HepG2 (cell line): ENCODE data around the gene WNT10A. TPM values are rescaled to one million over a fixed set of nuclear protein-coding genes. Genes with fewer than 3 reads are reported as not detected.
A peak's percentile ranks its signal among the peaks of the same experiment; 100 is the strongest.

Experiments used
- CREB1 ChIP-seq, 2 experiments: fragments of 450-650 bp in 1 of 2; IDR thresholded peaks; 2 replicates each; pipeline ENCODE4 v1.6.1; 2016 to 2017; ENCODE audit warnings: control low read depth in 1 of 2, mild to moderate bottlenecking in 1 of 2, missing compliant biosample characterization in 1 of 2, missing genetic modification characterization in 1 of 2
- DR1 ChIP-seq: sonication (generic); formaldehyde crosslinking; IDR thresholded peaks from 2 replicates; pipeline ENCODE4 v1.8.0; 2021; ENCODE audit warnings: mild to moderate bottlenecking, missing genetic modification reagents, inconsistent platforms
- ELF1 ChIP-seq: sonication (generic); formaldehyde crosslinking; IDR thresholded peaks from 2 replicates; pipeline ENCODE4 v1.4.0; 2020; ENCODE audit warnings: missing genetic modification reagents
- ETV5 ChIP-seq: IDR thresholded peaks from 2 replicates; pipeline ENCODE4 v1.6.1; 2018; ENCODE audit warnings: missing biosample characterization, missing genetic modification reagents, inconsistent platforms, borderline replicate concordance
- EZH2 ChIP-seq: conservative IDR thresholded peaks from 2 replicates; pipeline ENCODE4 v1.6.1; 2012; ENCODE audit warnings: mild to moderate bottlenecking, low read depth, low read length, moderate library complexity
- FOXC1 ChIP-seq: sonication (generic); formaldehyde crosslinking; IDR thresholded peaks from 2 replicates; pipeline ENCODE4 v1.8.0; 2022; ENCODE audit warnings: mild to moderate bottlenecking, missing genetic modification reagents, borderline replicate concordance
- KDM4B ChIP-seq: sonication (generic); formaldehyde crosslinking; IDR thresholded peaks from 2 replicates; pipeline ENCODE4 v1.4.0; 2020; ENCODE audit warnings: missing genetic modification reagents
- KDM6A ChIP-seq: IDR thresholded peaks from 2 replicates; pipeline ENCODE4 v1.6.1; 2016; ENCODE audit warnings: low read depth
- MBNL3 ChIP-seq: fragments of 250-450 bp; sonication (Bioruptor Pico); conservative IDR thresholded peaks from 2 replicates; pipeline ENCODE4 v1.8.0; 2022; ENCODE audit warnings: mild to moderate bottlenecking, inconsistent platforms
- MIER2 ChIP-seq: IDR thresholded peaks from 2 replicates; pipeline ENCODE4 v1.6.1; 2016; ENCODE audit warnings: missing biosample characterization, missing genetic modification reagents
- NCOA1 ChIP-seq: sonication (generic); formaldehyde crosslinking; IDR thresholded peaks from 2 replicates; pipeline ENCODE4 v1.9.0; 2021; ENCODE audit warnings: missing genetic modification reagents
- ONECUT2 ChIP-seq: sonication (generic); formaldehyde crosslinking; IDR thresholded peaks from 2 replicates; pipeline ENCODE4 v1.4.0; 2020; ENCODE audit warnings: missing genetic modification reagents
- PAF1 ChIP-seq: IDR thresholded peaks from 2 replicates; pipeline ENCODE4 v1.6.1; 2016; ENCODE audit warnings: missing genetic modification reagents, missing compliant biosample characterization
- PHF8 ChIP-seq: sonication (generic); formaldehyde crosslinking; IDR thresholded peaks from 2 replicates; pipeline ENCODE4 v1.5.0; 2020; ENCODE audit warnings: missing genetic modification reagents
- PLRG1 ChIP-seq: fragments of 450-650 bp; conservative IDR thresholded peaks from 2 replicates; pipeline ENCODE4 v1.6.1; 2016
- RARG ChIP-seq: sonication (generic); formaldehyde crosslinking; IDR thresholded peaks from 2 replicates; pipeline ENCODE4 v1.4.0; 2020; ENCODE audit warnings: low read depth, mild to moderate bottlenecking, missing genetic modification reagents
- TCF12 ChIP-seq, 2 experiments: fragments of 450-650 bp in 1 of 2; sonication (generic) in 1 of 2; formaldehyde crosslinking in 1 of 2; IDR thresholded peaks; 2 replicates each; pipeline versions ENCODE4 v1.6.1 to v1.8.0; 2017 to 2022; ENCODE audit warnings: antibody characterized with exemption in 1 of 2, mild to moderate bottlenecking in 1 of 2, missing genetic modification reagents in 1 of 2, moderate library complexity in 1 of 2
- XRCC5 ChIP-seq: fragments of 200-400 bp; formaldehyde crosslinking; optimal IDR thresholded peaks from 2 replicates; pipeline ENCODE3; 2017; ENCODE audit warnings: mild to moderate bottlenecking, low read length
- ZNF230 ChIP-seq: sonication (generic); formaldehyde crosslinking; IDR thresholded peaks from 2 replicates; pipeline ENCODE4 v1.4.0; 2020; ENCODE audit warnings: mild to moderate bottlenecking, missing genetic modification reagents
- ZNF296 ChIP-seq: sonication (generic); formaldehyde crosslinking; conservative IDR thresholded peaks from 2 replicates; pipeline ENCODE4 v1.5.0; 2020; ENCODE audit warnings: mild to moderate bottlenecking, missing genetic modification reagents
- ZNF451 ChIP-seq: sonication (generic); formaldehyde crosslinking; IDR thresholded peaks from 2 replicates; pipeline ENCODE4 v1.5.0; 2020; ENCODE audit warnings: mild to moderate bottlenecking, missing genetic modification reagents
- ZNF781 ChIP-seq: sonication (generic); formaldehyde crosslinking; IDR thresholded peaks from 2 replicates; pipeline ENCODE4 v1.5.1; 2020; ENCODE audit warnings: borderline replicate concordance, mild to moderate bottlenecking, missing genetic modification reagents; ENCODE audit errors: not compliant biosample characterization
- ZNF883 ChIP-seq: sonication (generic); formaldehyde crosslinking; IDR thresholded peaks from 2 replicates; pipeline ENCODE4 v1.5.1; 2020; ENCODE audit warnings: mild to moderate bottlenecking, missing genetic modification reagents; ENCODE audit errors: not compliant biosample characterization
- ZSCAN25 ChIP-seq: sonication (generic); formaldehyde crosslinking; IDR thresholded peaks from 2 replicates; pipeline ENCODE4 v1.8.0; 2022; ENCODE audit warnings: mild to moderate bottlenecking, missing genetic modification reagents
- polyA plus RNA-seq, 8 experiments: library from polyadenylated mRNA; depleted of rRNA in 3 of 8; stranded (reverse) in 7 of 8; unstranded in 1 of 8; fragments of >200 nt; fragmentation: Illumina TruSeq in 4 of 8; extraction: Trizol in 4 of 8; gene quantifications; 2 replicates each; pipeline versions ENCODE4 v1.2.1 to v1.2.3, GENCODE V29; 2011 to 2016; ENCODE audit warnings: low read depth in 4 of 8, missing spikeins in 1 of 8, mixed read lengths in 1 of 8; ENCODE audit not compliant: insufficient read depth in 1 of 8
- total RNA-seq, 5 experiments: library from RNA; depleted of rRNA; stranded (reverse); fragments of >200 nt; fragmentation: Illumina TruSeq; extraction: Trizol; gene quantifications; 2 replicates each; pipeline ENCODE4 v1.2.3, GENCODE V29; 2016; ENCODE audit warnings: low read depth in 1 of 5
- TF ChIP-seq, protein P1 (sequence below): sonication (generic); formaldehyde crosslinking; IDR thresholded peaks from 2 replicates; pipeline ENCODE4 v1.5.0; 2020; ENCODE audit warnings: mild to moderate bottlenecking, missing genetic modification reagents, borderline replicate concordance
- TF ChIP-seq, protein P2 (sequence below): fragments of 450-650 bp; IDR thresholded peaks from 2 replicates; pipeline ENCODE4 v1.6.1; 2017
- TF ChIP-seq, protein P3 (sequence below): sonication (generic); formaldehyde crosslinking; IDR thresholded peaks from 2 replicates; pipeline ENCODE4 v1.5.1; 2020; ENCODE audit warnings: missing genetic modification reagents, mild to moderate bottlenecking, borderline replicate concordance

The WNT10A gene
- total and polyA plus RNA-seq, 2 of the 13 experiments (the other 11 are each of a cell fraction or from before 2014, with no cell fraction given): 0.03 TPM; not detected in 1

DNA sequence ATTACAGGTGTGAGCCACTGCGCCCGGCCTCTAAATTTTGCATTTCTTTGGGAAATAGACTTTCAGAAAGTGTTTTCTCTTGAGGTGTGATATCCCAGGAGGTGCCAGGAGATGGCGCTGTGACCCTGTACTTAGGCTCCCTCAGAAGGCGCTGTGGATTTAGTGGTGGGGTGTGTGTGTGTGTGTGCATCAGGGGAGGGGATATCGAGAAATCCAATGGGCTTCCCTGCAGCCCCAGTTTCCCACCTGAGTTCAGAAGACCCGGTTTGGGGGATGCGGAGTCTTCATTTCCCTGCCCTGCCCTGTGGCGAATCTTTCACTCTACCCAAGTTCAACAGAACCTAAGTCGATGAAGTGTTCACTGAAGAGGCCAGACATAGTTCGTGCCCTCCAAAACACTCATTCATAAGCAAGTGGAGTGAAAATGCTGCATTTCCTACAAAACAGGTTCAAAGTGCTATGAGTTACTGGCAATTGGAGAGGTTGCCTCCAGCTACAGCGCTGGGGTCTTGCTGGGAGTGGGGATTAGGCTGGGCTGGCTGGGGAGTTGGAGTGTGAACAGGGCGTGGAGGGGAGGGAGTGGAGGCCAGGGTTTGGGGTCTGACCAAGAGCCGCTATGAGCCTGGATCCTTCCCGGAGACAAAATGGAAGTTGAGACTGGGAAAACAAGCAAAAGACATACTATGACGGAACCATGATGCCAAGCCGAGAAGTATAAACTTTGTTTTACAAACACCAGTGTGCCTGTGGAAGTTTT, 27.6 kb upstream of the WNT10A start (continued):
- TF ChIP-seq ZNF296 (CRISPR knock-in tag) (no peak), MBNL3 (no peak), ONECUT2 (CRISPR knock-in tag) (no peak), XRCC5 (peak; percentile 76), TCF12 (IDR thresholded peaks at IDR 0.05) (no peak), TCF12 (CRISPR knock-in tag; IDR thresholded peaks at IDR 0.05) (no peak), ELF1 (CRISPR knock-in tag) (no peak), ETV5 (CRISPR knock-in tag) (no peak), DR1 (CRISPR knock-in tag) (no peak), ZNF781 (CRISPR knock-in tag) (peak; percentile 57), EZH2 (peak; percentile 67; the same call in 1 of the 2 replicates), MIER2 (0 out of 2 replicates have a peak, but pooled peaks have one; percentile 31), PHF8 (CRISPR knock-in tag) (no peak), NCOA1 (CRISPR knock-in tag) (no peak), ZNF883 (CRISPR knock-in tag) (peak; percentile 45), CREB1 (IDR thresholded peaks at IDR 0.05) (no peak), CREB1 (CRISPR knock-in tag; IDR thresholded peaks at IDR 0.05) (no peak), ZSCAN25 (CRISPR knock-in tag) (no peak), RARG (CRISPR knock-in tag) (no peak), FOXC1 (CRISPR knock-in tag) (0 out of 2 replicates have a peak, but pooled peaks have one; percentile 57), KDM6A (CRISPR knock-in tag) (no peak), PAF1 (CRISPR knock-in tag) (no peak), KDM4B (CRISPR knock-in tag) (no peak), PLRG1 (no peak), ZNF451 (CRISPR knock-in tag) (no peak), ZNF230 (CRISPR knock-in tag) (peak; percentile 71; the same call in 1 of the 2 replicates)
- TF ChIP-seq, protein P1, sequence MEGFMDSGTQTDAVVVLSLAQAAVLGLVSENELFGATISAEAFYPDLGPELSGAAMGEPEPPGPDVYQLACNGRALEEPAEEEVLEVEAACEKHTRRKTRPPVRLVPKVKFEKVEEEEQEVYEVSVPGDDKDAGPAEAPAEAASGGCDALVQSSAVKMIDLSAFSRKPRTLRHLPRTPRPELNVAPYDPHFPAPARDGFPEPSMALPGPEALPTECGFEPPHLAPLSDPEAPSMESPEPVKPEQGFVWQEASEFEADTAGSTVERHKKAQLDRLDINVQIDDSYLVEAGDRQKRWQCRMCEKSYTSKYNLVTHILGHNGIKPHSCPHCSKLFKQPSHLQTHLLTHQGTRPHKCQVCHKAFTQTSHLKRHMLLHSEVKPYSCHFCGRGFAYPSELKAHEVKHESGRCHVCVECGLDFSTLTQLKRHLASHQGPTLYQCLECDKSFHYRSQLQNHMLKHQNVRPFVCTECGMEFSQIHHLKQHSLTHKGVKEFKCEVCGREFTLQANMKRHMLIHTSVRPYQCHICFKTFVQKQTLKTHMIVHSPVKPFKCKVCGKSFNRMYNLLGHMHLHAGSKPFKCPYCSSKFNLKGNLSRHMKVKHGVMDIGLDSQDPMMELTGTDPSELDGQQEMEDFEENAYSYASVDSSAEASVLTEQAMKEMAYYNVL (CRISPR knock-in tag): no peak
- TF ChIP-seq, protein P2, sequence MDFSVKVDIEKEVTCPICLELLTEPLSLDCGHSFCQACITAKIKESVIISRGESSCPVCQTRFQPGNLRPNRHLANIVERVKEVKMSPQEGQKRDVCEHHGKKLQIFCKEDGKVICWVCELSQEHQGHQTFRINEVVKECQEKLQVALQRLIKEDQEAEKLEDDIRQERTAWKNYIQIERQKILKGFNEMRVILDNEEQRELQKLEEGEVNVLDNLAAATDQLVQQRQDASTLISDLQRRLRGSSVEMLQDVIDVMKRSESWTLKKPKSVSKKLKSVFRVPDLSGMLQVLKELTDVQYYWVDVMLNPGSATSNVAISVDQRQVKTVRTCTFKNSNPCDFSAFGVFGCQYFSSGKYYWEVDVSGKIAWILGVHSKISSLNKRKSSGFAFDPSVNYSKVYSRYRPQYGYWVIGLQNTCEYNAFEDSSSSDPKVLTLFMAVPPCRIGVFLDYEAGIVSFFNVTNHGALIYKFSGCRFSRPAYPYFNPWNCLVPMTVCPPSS: no peak
- TF ChIP-seq, protein P3, sequence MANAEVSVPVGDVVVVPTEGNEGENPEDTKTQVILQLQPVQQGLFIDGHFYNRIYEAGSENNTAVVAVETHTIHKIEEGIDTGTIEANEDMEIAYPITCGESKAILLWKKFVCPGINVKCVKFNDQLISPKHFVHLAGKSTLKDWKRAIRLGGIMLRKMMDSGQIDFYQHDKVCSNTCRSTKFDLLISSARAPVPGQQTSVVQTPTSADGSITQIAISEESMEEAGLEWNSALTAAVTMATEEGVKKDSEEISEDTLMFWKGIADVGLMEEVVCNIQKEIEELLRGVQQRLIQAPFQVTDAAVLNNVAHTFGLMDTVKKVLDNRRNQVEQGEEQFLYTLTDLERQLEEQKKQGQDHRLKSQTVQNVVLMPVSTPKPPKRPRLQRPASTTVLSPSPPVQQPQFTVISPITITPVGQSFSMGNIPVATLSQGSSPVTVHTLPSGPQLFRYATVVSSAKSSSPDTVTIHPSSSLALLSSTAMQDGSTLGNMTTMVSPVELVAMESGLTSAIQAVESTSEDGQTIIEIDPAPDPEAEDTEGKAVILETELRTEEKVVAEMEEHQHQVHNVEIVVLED (CRISPR knock-in tag): no peak
